NT2/D1 (cell line): ENCODE results near the gene DYNLT1.

Experiments used
- SUZ12 ChIP-seq: IDR thresholded peaks from 2 replicates; pipeline ENCODE4 v1.6.1; 2011; ENCODE audit not compliant: insufficient read length, insufficient read depth; ENCODE audit errors: extremely low read depth
- YY1 ChIP-seq: IDR thresholded peaks from 2 replicates; pipeline ENCODE4 v1.6.1; 2011; ENCODE audit not compliant: insufficient read length, insufficient read depth
- ZNF274 ChIP-seq: IDR thresholded peaks from 2 replicates; pipeline ENCODE4 v1.6.1; 2011; ENCODE audit warnings: mild to moderate bottlenecking, low read depth, low read length

GRCh38 chr6:158597565-158597964 is 47.0 kb downstream of the DYNLT1 start:
- no peak for TF ChIP-seq ZNF274
- TF ChIP-seq YY1, result no peak
- TF ChIP-seq SUZ12, result no peak
